ENCODE results near the gene C1QTNF12.

DNA sequence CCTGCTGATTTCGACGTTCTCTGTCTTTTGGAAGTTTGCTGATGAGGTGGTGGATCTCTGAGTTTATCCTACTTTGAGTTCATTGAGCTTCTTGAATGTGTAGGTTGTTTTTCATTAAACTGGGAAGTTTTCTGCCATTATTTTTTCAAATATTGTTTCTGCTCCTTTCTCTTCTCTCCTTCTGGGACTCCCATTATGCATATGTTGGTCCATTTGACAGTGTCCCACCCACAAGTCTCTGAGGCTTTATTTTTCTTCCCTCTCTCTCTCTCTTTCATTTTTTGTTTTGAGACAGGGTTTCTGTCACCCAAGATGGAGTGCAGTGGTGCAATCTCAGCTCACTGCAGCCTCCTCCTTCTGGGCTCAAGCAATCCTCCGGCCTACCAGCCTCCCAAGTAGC, 51.8 kb downstream of the C1QTNF12 start:
- TF ChIP-seq, protein P1, sequence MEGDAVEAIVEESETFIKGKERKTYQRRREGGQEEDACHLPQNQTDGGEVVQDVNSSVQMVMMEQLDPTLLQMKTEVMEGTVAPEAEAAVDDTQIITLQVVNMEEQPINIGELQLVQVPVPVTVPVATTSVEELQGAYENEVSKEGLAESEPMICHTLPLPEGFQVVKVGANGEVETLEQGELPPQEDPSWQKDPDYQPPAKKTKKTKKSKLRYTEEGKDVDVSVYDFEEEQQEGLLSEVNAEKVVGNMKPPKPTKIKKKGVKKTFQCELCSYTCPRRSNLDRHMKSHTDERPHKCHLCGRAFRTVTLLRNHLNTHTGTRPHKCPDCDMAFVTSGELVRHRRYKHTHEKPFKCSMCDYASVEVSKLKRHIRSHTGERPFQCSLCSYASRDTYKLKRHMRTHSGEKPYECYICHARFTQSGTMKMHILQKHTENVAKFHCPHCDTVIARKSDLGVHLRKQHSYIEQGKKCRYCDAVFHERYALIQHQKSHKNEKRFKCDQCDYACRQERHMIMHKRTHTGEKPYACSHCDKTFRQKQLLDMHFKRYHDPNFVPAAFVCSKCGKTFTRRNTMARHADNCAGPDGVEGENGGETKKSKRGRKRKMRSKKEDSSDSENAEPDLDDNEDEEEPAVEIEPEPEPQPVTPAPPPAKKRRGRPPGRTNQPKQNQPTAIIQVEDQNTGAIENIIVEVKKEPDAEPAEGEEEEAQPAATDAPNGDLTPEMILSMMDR (IDR thresholded peaks at IDR 0.05; ENCODE audit: poor library complexity): no peak
- TF ChIP-seq EZH2phosphoT487 (IDR thresholded peaks at IDR 0.05; ENCODE audit: low read depth, severe bottlenecking, unreplicated experiment) (no peak), EZH2 (IDR thresholded peaks at IDR 0.05; ENCODE audit: borderline replicate concordance) (no peak)
